Motor neuron (in vitro differentiated cells): ENCODE data around the gene C1orf35. TPM values are rescaled to one million over a fixed set of nuclear protein-coding genes. Genes with fewer than 3 reads are reported as not detected.
A peak's percentile ranks its signal among the peaks of the same experiment; 100 is the strongest.
"Not testable (repeated sequence)": the region's sequence is repeated elsewhere in the genome, so short reads cannot be mapped to it uniquely, and the experiment has no call there.

Source experiments
- ATAC-seq, 8 experiments: fragments of 200-7000 bp; cut with Tn5 transposase; replicated peaks in 6 of 8; 2 replicates each; pipeline ENCODE4 v1.8.0; 2021; ENCODE audit warnings: mild to moderate bottlenecking in 8 of 8, moderate library complexity in 8 of 8
- H3K27ac ChIP-seq, 2 donors: fragments of 250-450 bp; sonication (Bioruptor Pico); 2 replicates each; pipeline ENCODE4 v1.9.0; 2021; ENCODE audit warnings: antibody characterized with exemption in 2 of 2, mild to moderate bottlenecking in 2 of 2, moderate library complexity in 1 of 2
- H3K4me1 ChIP-seq, 2 donors: fragments of 250-450 bp; sonication (Bioruptor Pico); replicated peaks in 1 of 2; 2 replicates each; pipeline ENCODE4 v1.6.1; 2021; ENCODE audit warnings: antibody characterized with exemption in 2 of 2, mild to moderate bottlenecking in 2 of 2, moderate library complexity in 1 of 2
- H3K4me3 ChIP-seq, 5 donors: fragments of 250-450 bp; sonication (Bioruptor Pico); 2 replicates each; pipeline ENCODE4 v1.9.0; 2021; ENCODE audit warnings: antibody characterized with exemption in 5 of 5, mild to moderate bottlenecking in 5 of 5, moderate library complexity in 4 of 5
- WGBS, 10 experiments: fragments of 450-650 bp; shearing (Covaris generic); methylation state at CpG; one replicate each; pipeline ENCODE4 v1.0.0; 2022; 5-methylcytosine and 5-hydroxymethylcytosine counted together
- in situ Hi-C, 9 experiments: fragments of 400-800 bp; cut with MboI; loops; one replicate each; pipeline ENCODE4 v1.15.0; 2021; ENCODE audit warnings: low sequenced_read_pairs in 9 of 9, low pct_unique_long_range_greater_than_20kb in 2 of 9; ENCODE audit not compliant: unreplicated experiment in 9 of 9
- total RNA-seq, 8 experiments: library from RNA; unstranded; fragments of 300-600 nt; gene quantifications; 2 replicates each; pipeline versions ENCODE4 v1.2.3 to v1.2.4, GENCODE V29; 2022

C1orf35 gene
- total RNA-seq, 8 experiments from 2014 or later: 8.1 to 126 (median 19.9) TPM

- H3K27ac ChIP-seq: no peak overlapping the region
- in situ Hi-C loops: no loop called here
- H3K4me1 ChIP-seq: peaks cover 12 to 13% of the 10 kb centered on the region in 2 donors
- H3K4me3 ChIP-seq: no peak overlapping the region
- WGBS, 10 experiments: 75 to 100% (median 88%) methylated on average over 3 to 7 of the region's 7 CpGs
- ATAC-seq: no peak
Observed at GRCh38 chr1:228112167-228112566, 9.0 kb upstream of the C1orf35 start.

GRCh38 chr1:228111315-228111714 is 8.2 kb upstream of the C1orf35 start:
- H3K27ac ChIP-seq, H3K4me3 ChIP-seq, ATAC-seq, in situ Hi-C loops: not testable (repeated sequence)
- 50 to 100% (median 94%) methylated on average over 1 to 6 of the region's 6 CpGs for WGBS, 10 experiments
- peaks cover 12 to 13% of the 10 kb centered on the region in 2 donors for H3K4me1 ChIP-seq

- in situ Hi-C loops: no loop called here
- no peak for ATAC-seq
- peaks cover 12 to 13% of the 10 kb centered on the region in 2 donors for H3K4me1 ChIP-seq
- peak overlapping the region in 1 of 2 donors; percentile 80 for H3K27ac ChIP-seq
- peak overlapping the region; percentile 72 to 99 (median 94) for H3K4me3 ChIP-seq
- 64 to 100% (median 88%) methylated on average over 2 to 7 of the region's 7 CpGs for WGBS, 10 experiments
Observed at GRCh38 chr1:228110556-228110955, 7.4 kb upstream of the C1orf35 start.

- ATAC-seq: peak in 6 of 8 experiments; percentile 3 to 26 (median 14)
- H3K4me3 ChIP-seq: peak overlapping the region; percentile 72 to 99 (median 94)
- in situ Hi-C loops: no loop called here
- WGBS, 10 experiments: 27 to 100% (median 58%) methylated on average over 1 to 6 of the region's 15 CpGs; no CpG with 5 or more reads in 3 of the 10 experiments
- H3K27ac ChIP-seq: peak overlapping the region; percentile 69 to 80
- H3K4me1 ChIP-seq: peaks cover 12 to 13% of the 10 kb centered on the region in 2 donors
Observed at GRCh38 chr1:228109962-228110488, 6.9 kb upstream of the C1orf35 start.

GRCh38 chr1:228109073-228109961 is 6.2 kb upstream of the C1orf35 start, which contains the start of gene MRPL55:
Gene MRPL55 (minus strand): TSS chr1:228109299. CDS start chr1:228108260, 1,039 bp downstream.
- H3K4me1 ChIP-seq: peaks cover 12 to 13% of the 10 kb centered on the region in 2 donors
- WGBS, 10 experiments: 0 to 9% methylated on average over 1 to 4 of the region's 66 CpGs; no CpG with 5 or more reads in 8 of the 10 experiments
- H3K4me3 ChIP-seq: peak within 1 kb of the TSS; percentile 72 to 99 (median 94)
- peak within 1 kb of the TSS; percentile 87 to 94 for H3K27ac ChIP-seq
- peak; percentile 82 to 96 (median 87) for ATAC-seq
- in situ Hi-C loops: no loop called here

- in situ Hi-C loops: no loop called here
- peak in 2 of 8 experiments; percentile 2 to 3 for ATAC-seq
Observed at GRCh38 chr1:228108742-228109072, 5.6 kb upstream of the C1orf35 start.

GRCh38 chr1:228108055-228108690 is 5.0 kb upstream of the C1orf35 start:
- H3K4me1 ChIP-seq: peaks cover 13 to 19% of the 10 kb centered on the region in 2 donors
- in situ Hi-C loops: no loop called here
- no peak for ATAC-seq
- H3K27ac ChIP-seq: peak overlapping the region; percentile 87 to 94
- peak overlapping the region; percentile 72 to 99 (median 94) for H3K4me3 ChIP-seq
- WGBS, 10 experiments: 58 to 80% (median 74%) methylated on average over 4 to 9 of the region's 11 CpGs; no CpG with 5 or more reads in 3 of the 10 experiments

More at GRCh38 chr1:228108742-228109072, 5.6 kb upstream of the C1orf35 start:
- 0 to 10% (median 0%) methylated on average over 1 to 8 of the region's 8 CpGs; no CpG with 5 or more reads in 2 of the 10 experiments for WGBS, 10 experiments
- peak overlapping the region; percentile 72 to 99 (median 94) for H3K4me3 ChIP-seq
- peak overlapping the region; percentile 87 to 94 for H3K27ac ChIP-seq
- peaks cover 13 to 16% of the 10 kb centered on the region in 2 donors for H3K4me1 ChIP-seq

GRCh38 chr1:228107636-228108035 is 4.5 kb upstream of the C1orf35 start:
- WGBS, 10 experiments: 95 to 100% (median 95%) methylated on average over 4 to 7 of the region's 19 CpGs; no CpG with 5 or more reads in 7 of the 10 experiments
- peaks cover 13 to 19% of the 10 kb centered on the region in 2 donors for H3K4me1 ChIP-seq
- no peak for ATAC-seq
- no peak overlapping the region for H3K27ac ChIP-seq
- peak overlapping the region in 1 of 5 donors; percentile 99 for H3K4me3 ChIP-seq
- in situ Hi-C loops: no loop called here

- in situ Hi-C loops: no loop called here
- Histone ChIP-seq H3K4me3 (no peak overlapping the region), H3K27ac (no peak overlapping the region), H3K4me1 (peaks cover 15 to 21% of the 10 kb centered on the region in 2 donors)
- no peak for ATAC-seq
- 62 to 100% (median 92%) methylated on average over 1 to 7 of the region's 9 CpGs; no CpG with 5 or more reads in 2 of the 10 experiments for WGBS, 10 experiments
Observed at GRCh38 chr1:228106800-228107054, 3.6 kb upstream of the C1orf35 start.

- peaks cover 19 to 26% of the 10 kb centered on the region in 2 donors for H3K4me1 ChIP-seq
- in situ Hi-C loops: no loop called here
- H3K27ac ChIP-seq: no peak overlapping the region
- no peak overlapping the region for H3K4me3 ChIP-seq
- no peak for ATAC-seq
- 81 to 100% (median 86%) methylated on average over 1 to 7 of the region's 8 CpGs; no CpG with 5 or more reads in 4 of the 10 experiments for WGBS, 10 experiments
Observed at GRCh38 chr1:228105996-228106799, 3.1 kb upstream of the C1orf35 start.

- no peak for ATAC-seq
- in situ Hi-C loops: no loop called here
- peaks cover 17 to 24% of the 10 kb centered on the region in 2 donors for H3K4me1 ChIP-seq
- no peak overlapping the region for H3K27ac ChIP-seq
- WGBS, 10 experiments: 49 to 100% (median 93%) methylated on average over 1 to 4 of the region's 9 CpGs; no CpG with 5 or more reads in 4 of the 10 experiments
- no peak overlapping the region for H3K4me3 ChIP-seq
Observed at GRCh38 chr1:228105270-228105995, 2.3 kb upstream of the C1orf35 start.
